ENCODE measurements around the gene GALNT17.

The GALNT17 gene

GRCh38 chr7:71363223-71363622 lies 231.3 kb downstream of the GALNT17 start:
- TF ChIP-seq EZH2phosphoT487 (IDR thresholded peaks at IDR 0.05; ENCODE audit: borderline replicate concordance) (no peak), CTCF (conservative IDR thresholded peaks at IDR 0.05; ENCODE audit: low read length) (no peak)
- no peaks in the 10 kb centered on the region for H4K20me1 ChIP-seq (ENCODE audit: insufficient read depth, low read length, poor library complexity, severe bottlenecking)
- no peaks in the 10 kb centered on the region for H3K4me1 ChIP-seq (ENCODE audit: insufficient read depth, low read length, poor library complexity, severe bottlenecking)
- no peaks in the 10 kb centered on the region for H3F3A ChIP-seq (ENCODE audit: low read depth)
- no peak overlapping the region for H3K4me3 ChIP-seq (ENCODE audit: low read length, poor library complexity, severe bottlenecking)
- peaks cover 5% of the 10 kb centered on the region; the same call in 1 of the 2 replicates for H3K9me3 ChIP-seq (ENCODE audit: insufficient read depth, low read depth, low read length)
- no peaks in the 10 kb centered on the region for H3K79me2 ChIP-seq (ENCODE audit: insufficient read depth, low read length)
- H3K36me3 ChIP-seq (ENCODE audit: insufficient read depth, low read length), result no peaks in the 10 kb centered on the region
- H3K27me3 ChIP-seq (ENCODE audit: insufficient read depth, low read length, poor library complexity, severe bottlenecking), result no peaks in the 10 kb centered on the region
- no peak overlapping the region for H3K4me2 ChIP-seq (ENCODE audit: low read depth, low read length, poor library complexity, severe bottlenecking)
- H3K9me2 ChIP-seq (replicated peaks; ENCODE audit: low read depth, low read length), result no peaks in the 10 kb centered on the region
- H3K9ac ChIP-seq (ENCODE audit: low read depth, low read length, poor library complexity, severe bottlenecking), result no peak overlapping the region
- H2AFZ ChIP-seq (ENCODE audit: low read length), result no peak overlapping the region

- Histone ChIP-seq H3K9me3 (ENCODE audit: insufficient read depth, low read depth, low read length) (peaks cover 5% of the 10 kb centered on the region; the same call in 1 of the 2 replicates), H3K79me2 (ENCODE audit: insufficient read depth, low read length) (no peaks in the 10 kb centered on the region), H3K4me2 (ENCODE audit: low read depth, low read length, poor library complexity, severe bottlenecking) (no peak overlapping the region), H4K20me1 (ENCODE audit: insufficient read depth, low read length, poor library complexity, severe bottlenecking) (no peaks in the 10 kb centered on the region), H2AFZ (ENCODE audit: low read length) (no peak overlapping the region), H3K9me2 (replicated peaks; ENCODE audit: low read depth, low read length) (no peaks in the 10 kb centered on the region), H3K4me3 (ENCODE audit: low read length, poor library complexity, severe bottlenecking) (no peak overlapping the region), H3K9ac (ENCODE audit: low read depth, low read length, poor library complexity, severe bottlenecking) (no peak overlapping the region), H3K36me3 (ENCODE audit: insufficient read depth, low read length) (no peaks in the 10 kb centered on the region), H3K27me3 (ENCODE audit: insufficient read depth, low read length, poor library complexity, severe bottlenecking) (no peaks in the 10 kb centered on the region), H3F3A (ENCODE audit: low read depth) (no peaks in the 10 kb centered on the region), H3K4me1 (ENCODE audit: insufficient read depth, low read length, poor library complexity, severe bottlenecking) (no peaks in the 10 kb centered on the region)
- TF ChIP-seq CTCF (conservative IDR thresholded peaks at IDR 0.05; ENCODE audit: low read length) (no peak), EZH2phosphoT487 (IDR thresholded peaks at IDR 0.05; ENCODE audit: borderline replicate concordance) (no peak)
Observed at GRCh38 chr7:71363627-71364026, 231.7 kb downstream of the GALNT17 start.

- Histone ChIP-seq H3K4me3 (ENCODE audit: low read length, poor library complexity, severe bottlenecking) (no peak overlapping the region), H3K36me3 (ENCODE audit: insufficient read depth, low read length) (no peaks in the 10 kb centered on the region), H2AFZ (ENCODE audit: low read length) (no peak overlapping the region), H3K4me2 (ENCODE audit: low read depth, low read length, poor library complexity, severe bottlenecking) (no peak overlapping the region), H3K9me2 (replicated peaks; ENCODE audit: low read depth, low read length) (no peaks in the 10 kb centered on the region), H3K79me2 (ENCODE audit: insufficient read depth, low read length) (no peaks in the 10 kb centered on the region), H4K20me1 (ENCODE audit: insufficient read depth, low read length, poor library complexity, severe bottlenecking) (no peaks in the 10 kb centered on the region), H3K9me3 (ENCODE audit: insufficient read depth, low read depth, low read length) (peaks cover 5% of the 10 kb centered on the region; the same call in 1 of the 2 replicates), H3F3A (ENCODE audit: low read depth) (no peaks in the 10 kb centered on the region), H3K9ac (ENCODE audit: low read depth, low read length, poor library complexity, severe bottlenecking) (no peak overlapping the region), H3K4me1 (ENCODE audit: insufficient read depth, low read length, poor library complexity, severe bottlenecking) (no peaks in the 10 kb centered on the region), H3K27me3 (ENCODE audit: insufficient read depth, low read length, poor library complexity, severe bottlenecking) (no peaks in the 10 kb centered on the region)
- TF ChIP-seq EZH2phosphoT487 (IDR thresholded peaks at IDR 0.05; ENCODE audit: borderline replicate concordance) (no peak), CTCF (conservative IDR thresholded peaks at IDR 0.05; ENCODE audit: low read length) (no peak)
Observed at GRCh38 chr7:71364551-71364950, 232.6 kb downstream of the GALNT17 start.

All from Loucy (cell line).